Right kidney (tissue), 1 donor: ENCODE results near the gene ADAMTS9.
"Not testable (repeated sequence)": the region's sequence is repeated elsewhere in the genome, so short reads cannot be mapped to it uniquely, and the experiment has no call there.

ENCODE experiments used
- DNase-seq: peaks from one replicate; pipeline ENCODE4 v3.0.0-alpha.2; 2016

ADAMTS9 gene

GRCh38 chr3:64574194-64574593 lies 113.6 kb downstream of the ADAMTS9 start:
- no peak for DNase-seq

DNA sequence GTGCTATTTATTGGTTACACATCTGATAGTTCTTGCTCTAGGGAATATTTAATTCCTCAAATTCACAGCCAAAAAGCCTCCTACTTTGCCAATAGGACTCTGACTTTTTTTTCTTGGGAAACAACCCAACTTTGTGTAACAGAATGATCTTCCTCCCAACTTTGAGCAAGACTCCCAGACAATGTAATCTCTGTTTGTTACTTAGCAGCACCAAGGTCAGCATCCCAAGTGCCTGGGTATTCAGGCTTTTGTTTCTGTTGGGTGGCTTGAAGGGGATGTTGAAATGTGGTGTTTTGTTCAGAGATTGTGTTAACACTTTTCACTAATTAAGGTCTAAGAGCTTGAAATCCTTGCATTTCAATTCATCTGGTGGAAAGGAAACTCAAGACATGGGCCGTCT lies 115.8 kb downstream of the ADAMTS9 start:
- DNase-seq = no peak

GRCh38 chr3:64568895-64569517 lies 118.8 kb downstream of the ADAMTS9 start:
- DNase-seq = no peak

GRCh38 chr3:64566859-64567258 lies 120.9 kb downstream of the ADAMTS9 start:
- DNase-seq = no peak

DNA sequence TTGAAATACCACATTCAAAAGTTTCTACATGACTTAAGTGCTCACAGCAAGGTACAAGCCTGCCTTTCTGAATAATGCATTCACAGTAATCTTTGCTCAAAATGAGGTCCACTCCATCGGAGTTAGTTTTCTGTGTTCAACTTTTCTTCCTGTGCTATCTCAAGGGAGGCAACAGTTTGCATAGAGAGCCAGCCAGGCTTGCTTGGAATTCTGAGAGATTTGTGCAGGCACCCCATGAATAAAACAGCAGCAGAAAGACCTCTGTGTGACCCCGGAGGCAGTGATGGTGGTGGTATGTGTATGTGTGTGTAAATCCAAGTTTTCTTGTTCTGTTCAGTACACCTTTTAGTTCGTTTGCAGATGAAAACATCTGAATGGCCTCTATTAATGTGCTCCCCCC lies 124.0 kb downstream of the ADAMTS9 start:
- no peak for DNase-seq

DNA sequence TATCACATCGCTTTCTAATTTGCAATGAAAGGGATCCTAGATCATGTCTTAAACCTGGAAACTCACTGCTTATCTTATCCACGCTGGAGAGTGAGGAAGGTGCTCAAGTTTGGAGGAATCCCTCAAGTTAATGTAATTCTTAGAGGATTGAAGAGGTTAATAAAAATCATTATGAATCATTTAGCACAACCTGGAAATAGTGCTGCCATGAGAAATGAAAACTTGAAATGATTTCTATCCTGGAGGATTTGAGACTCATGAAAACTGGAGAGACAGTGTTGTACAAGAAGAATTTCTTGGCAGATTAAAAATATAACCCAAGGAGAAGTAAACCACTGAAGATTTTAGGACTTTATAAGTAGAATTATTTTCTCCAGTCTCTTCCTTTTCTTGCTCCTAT lies 125.9 kb downstream of the ADAMTS9 start:
- no peak for DNase-seq

DNA sequence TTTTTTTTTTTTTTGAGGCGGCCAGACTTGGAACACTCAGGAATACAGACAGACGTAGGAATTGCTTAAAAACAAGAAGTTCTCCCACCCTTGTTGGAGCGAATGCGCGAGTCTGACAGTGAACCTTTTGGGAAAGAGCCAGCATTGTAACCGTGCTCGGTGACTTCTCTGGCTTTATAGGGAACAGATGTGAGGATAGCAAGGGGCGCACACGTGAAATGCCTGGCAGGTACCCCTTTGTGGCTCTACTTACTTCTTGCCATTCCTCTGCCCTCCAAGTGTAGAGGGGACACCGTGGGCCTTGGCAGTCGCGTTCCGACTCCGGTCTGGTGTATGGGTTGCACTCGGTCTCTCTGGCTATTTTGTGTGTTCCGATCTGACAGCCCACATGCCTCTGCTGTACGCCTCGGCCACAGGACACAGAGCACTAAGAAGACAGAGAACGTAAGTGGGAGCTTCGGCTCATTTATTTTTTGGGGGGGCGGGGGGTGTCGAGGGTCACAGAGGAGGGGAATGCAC lies 126.4 kb downstream of the ADAMTS9 start:
- no peak for DNase-seq

DNA sequence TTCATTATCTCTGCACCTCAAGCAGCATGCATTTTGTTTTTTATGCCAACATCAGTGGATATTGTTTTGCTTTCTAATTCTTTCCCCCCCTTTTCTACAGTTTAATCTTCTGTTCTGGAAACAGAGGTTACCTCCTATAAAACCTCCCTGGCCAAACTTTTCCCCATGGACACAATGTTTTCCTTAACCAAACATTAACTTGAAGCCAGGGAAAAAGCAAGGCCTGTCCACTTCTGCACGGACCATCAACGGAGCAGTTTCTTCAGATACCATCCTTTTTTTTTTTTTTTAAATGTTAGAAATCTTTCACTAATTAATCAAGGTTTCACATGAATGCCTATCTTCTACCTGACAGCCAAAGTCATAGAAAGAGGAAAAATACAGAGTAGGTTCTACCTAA lies 127.0 kb downstream of the ADAMTS9 start:
- no peak for DNase-seq

- DNase-seq = no peak
Observed at GRCh38 chr3:64559588-64559987, 128.2 kb downstream of the ADAMTS9 start.

DNA sequence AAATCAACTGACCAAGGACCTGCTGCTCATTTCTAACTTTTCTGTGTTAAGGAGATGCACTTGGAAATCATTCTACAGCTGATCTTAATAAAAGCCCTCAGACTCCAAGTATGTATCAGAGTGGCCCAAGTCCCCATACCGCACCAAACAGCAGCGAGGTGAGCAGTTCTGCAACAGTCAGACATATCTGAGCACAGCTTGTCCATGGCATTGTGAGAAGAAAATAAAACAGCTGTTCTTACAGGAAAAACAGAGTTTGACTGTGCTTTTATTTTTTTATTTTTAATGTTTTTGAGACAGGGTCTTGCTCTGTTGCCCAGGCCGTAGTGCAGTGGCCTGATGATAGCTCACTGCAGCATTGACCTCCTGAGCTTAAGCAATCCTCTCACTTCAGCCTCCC lies 131.8 kb downstream of the ADAMTS9 start:
- DNase-seq = no peak

- no peak for DNase-seq
Observed at GRCh38 chr3:64555351-64555750, 132.4 kb downstream of the ADAMTS9 start.

- DNase-seq = peak; percentile 32
Observed at GRCh38 chr3:64554096-64554920, 133.5 kb downstream of the ADAMTS9 start.

DNA sequence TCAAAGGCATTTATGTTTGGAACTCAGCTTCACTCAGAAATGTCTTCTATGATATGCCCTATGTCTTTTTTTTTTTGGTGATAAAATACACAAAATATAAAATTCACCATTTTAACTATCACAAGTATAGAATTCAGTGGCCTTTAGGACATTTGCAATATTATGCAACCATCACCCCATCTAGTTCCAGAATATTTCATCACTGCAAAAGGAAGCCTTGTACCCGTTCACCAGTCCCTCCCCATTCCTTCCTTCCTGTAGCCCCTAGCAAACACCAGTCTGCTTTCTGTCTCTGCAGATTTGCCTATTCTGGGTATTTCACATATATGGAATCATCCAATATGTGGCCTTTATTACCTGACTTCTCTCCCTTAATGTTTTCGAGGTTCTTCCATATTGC lies 134.8 kb downstream of the ADAMTS9 start:
- no peak for DNase-seq

DNA sequence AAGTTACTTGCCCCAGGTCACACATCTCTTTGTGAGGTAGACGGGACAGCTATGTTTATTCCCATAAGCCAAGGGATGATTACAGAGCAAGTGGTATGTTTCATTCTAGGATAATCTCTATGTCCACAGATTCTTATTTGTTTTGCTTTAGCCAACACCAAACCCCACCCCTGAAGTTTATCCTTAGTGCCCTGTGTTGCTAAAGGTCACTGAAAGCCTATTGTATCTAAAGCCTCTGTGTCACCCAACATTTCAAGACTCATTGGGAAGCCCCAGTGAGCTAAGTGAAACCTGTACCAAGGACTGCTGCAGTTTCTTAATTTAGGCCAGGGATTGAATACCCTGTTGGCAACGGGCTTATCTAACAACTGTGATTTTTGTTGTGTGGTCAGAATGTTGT lies 135.6 kb downstream of the ADAMTS9 start:
- DNase-seq = no peak

GRCh38 chr3:64551697-64552096 lies 136.1 kb downstream of the ADAMTS9 start:
- DNase-seq = no peak

- no peak for DNase-seq
Observed at GRCh38 chr3:64550745-64551144, 137.1 kb downstream of the ADAMTS9 start.

GRCh38 chr3:64549869-64550268 lies 137.9 kb downstream of the ADAMTS9 start:
- no peak for DNase-seq

- no peak for DNase-seq
Observed at GRCh38 chr3:64548200-64548889, 139.5 kb downstream of the ADAMTS9 start.

DNA sequence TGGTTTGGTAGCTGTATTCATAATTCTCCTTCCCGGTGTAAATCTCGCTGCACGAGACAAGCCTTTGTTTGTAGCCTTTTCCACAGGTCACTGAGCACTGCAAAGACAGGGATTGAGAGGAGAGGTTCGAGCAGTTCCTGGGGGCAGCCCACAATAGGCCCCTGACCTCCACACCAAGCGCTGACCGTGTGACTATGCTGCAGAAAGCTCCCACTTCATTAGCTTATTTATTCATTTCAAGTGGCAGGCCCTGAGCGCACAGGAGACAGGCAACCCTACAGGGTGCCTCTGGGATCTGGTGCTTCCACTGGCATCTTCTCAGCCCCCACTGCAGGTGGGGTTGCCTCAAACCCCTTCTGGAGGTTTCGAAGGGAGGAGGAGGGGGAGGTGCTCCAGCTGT lies 140.9 kb downstream of the ADAMTS9 start:
- no peak for DNase-seq

- not testable (repeated sequence) for DNase-seq
Observed at GRCh38 chr3:64545239-64545638, 142.6 kb downstream of the ADAMTS9 start.

- no peak for DNase-seq
Observed at GRCh38 chr3:64541803-64542202, 146.0 kb downstream of the ADAMTS9 start.

GRCh38 chr3:64539451-64540196 lies 148.2 kb downstream of the ADAMTS9 start:
- no peak for DNase-seq

- DNase-seq = no peak
Observed at GRCh38 chr3:64536166-64536565, 151.6 kb downstream of the ADAMTS9 start.
